Activated CD4-positive, alpha-beta T cell treated with anti-CD3 and anti-CD28 coated beads, Interleukin-2, Interleukin-4, amounts not matched to agents 100 ng/mL and 50 ng/mL, durations not matched to agents 16 hours and 8 hours (primary cell): ENCODE results near the gene KRT77.
A peak's percentile ranks its signal among the peaks of the same experiment; 100 is the strongest.

Experiments used
- DNase-seq: peaks from one replicate; pipeline ENCODE4 v3.0.0-alpha.2; 2020; ENCODE audit warnings: low spot score

Gene KRT77

DNA sequence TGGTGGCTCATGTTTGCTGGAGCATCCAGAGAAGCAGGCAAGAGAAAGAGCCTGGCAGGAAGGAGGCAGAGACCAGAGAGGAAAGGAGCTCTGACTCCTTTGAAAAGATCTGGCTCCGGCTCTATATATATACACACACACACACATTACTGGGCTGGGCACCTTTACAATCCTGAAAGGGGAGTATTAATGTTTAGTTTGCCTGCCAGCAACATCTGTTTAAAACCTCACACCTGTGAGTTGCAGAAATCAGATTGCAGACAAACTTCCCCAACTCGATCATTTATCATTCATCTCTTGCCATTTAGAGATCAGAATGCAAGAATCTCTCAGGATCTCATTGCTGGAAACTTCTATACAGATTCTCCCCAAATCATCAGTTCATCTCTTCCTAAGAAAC lies at the start of gene KRT77:
TSS of gene KRT77 (minus strand) at position 101 of the 400 bp plus-strand sequence. CDS start at position 11, 90 bp downstream.
- no peak for DNase-seq

DNA sequence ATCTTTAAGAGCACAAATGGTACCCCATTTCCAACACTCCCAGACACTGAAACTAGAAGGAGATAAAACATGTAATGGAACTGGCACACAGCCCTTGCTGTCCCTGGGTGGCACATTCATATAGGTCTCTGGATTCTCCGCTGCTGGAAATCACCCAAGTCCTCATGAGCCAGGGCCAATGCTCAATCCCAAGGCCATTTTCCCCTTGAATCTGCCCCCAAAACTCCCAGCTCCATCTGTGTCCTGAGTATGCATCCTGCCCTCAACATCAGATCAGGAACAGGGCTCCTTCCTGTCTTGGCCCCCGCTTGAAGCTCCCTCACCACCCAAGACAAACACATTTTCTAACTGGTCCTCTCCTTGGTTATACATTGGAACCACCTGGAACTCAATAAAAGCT lies 49.2 kb upstream of the KRT77 start:
- no peak for DNase-seq

DNA sequence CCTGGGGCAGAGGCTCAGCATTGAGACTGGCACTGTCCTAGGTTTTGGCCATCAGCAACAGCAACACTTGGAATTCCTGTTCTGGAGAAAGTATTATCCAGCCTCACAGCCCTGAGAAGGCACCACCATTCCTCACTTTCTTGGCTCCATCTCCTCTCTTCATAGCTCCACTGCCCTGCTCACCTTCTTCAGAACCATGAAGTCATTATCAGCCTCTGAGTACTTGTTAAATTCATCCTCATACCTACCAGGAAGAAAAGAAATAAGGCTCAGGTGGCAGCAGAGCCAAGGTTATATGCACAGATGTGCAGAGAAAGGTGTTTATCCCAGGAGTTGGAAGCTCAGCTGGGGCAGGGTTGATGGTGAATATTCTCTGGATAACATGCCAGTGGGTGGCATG lies 48.5 kb upstream of the KRT77 start:
- DNase-seq, result no peak

DNA sequence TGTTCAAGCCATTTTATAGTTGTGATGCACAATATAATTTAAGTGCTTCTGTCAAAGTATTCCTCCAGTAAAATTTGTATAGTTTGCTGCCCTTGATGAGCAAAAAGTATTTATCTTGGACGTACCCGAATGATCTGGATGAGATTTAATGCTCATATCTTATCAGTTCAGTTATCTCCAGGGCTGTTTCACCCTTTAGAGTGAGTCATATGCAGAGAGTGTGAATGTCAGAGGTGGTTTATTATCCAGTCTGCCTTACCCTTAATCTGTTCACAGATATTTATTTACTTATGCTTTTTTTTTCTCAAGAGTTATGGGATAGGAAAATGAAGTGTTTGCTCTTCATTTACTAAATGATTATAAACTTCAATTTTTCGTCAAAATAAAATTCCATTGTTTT lies 47.2 kb upstream of the KRT77 start:
- peak; percentile 6 for DNase-seq

GRCh38 chr12:52749827-52750226 lies 46.5 kb upstream of the KRT77 start:
- no peak for DNase-seq

DNA sequence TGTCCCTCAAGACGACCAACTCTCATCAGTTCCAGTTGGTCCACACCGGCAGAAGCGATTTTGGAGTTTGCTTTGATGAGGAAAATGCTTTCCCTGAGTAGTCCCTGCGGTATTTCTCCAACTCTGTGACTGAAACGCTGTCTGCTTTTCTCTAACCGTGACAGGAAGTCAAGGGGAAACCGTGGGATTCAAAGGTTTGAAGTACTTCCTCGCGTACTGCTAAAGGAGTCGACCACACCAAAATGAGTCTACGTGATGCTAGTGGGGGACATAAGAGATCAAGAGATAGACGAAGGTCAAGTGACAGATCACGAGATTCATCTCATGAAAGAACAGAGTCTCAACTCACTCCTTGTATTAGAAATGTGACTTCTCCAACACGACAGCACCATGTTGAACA lies 45.3 kb upstream of the KRT77 start:
- DNase-seq, result no peak

DNA sequence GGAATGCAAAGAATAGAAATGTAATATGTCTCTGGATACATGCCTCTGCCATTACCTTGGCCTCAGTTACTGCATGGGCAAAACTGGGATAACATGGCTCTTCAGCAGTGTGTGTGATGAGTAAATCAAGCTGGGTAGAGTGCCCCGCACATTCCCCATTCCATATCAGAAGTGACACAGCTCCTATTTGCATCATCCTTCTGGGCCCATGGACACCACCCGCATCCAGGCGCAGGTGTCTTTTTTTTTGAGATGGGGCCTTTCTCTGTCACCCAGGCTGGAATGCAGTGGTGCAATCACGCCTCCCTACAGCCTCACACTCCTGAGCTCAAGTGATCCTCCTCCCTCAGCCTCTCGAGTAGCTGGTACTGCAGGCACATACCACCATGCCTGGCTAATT lies 42.2 kb upstream of the KRT77 start:
- no peak for DNase-seq

DNA sequence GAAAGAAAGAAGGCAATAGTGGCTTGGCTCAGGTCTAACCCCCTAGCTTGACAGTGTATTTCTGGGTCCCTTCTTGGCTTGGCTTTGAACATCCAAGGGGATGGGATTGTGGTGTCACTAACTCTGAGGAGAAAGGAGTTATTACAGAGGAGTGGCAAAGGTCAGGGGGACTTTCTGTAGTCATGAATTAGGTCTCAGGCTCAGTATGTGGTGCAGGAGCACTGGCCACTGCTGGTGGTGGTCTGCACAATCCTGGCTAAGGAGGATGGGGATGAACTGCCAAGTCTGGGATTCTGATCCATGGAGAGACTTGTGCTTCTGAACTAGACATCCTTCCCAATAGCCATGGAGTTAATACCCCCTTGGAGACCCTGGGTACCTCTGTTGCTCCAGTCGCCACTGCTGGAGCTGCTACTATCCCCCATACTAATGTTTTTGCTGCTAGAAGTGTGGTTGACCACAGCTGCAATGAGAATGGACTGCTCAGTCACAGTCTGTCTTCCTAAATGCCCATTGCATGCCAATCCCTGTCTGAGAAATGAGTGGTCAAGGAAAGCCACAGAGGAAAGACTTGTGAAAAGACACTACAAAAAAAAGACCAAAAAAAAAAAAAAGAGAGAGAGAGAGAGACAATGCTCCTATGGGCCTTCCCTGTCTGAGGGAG lies 41.3 kb upstream of the KRT77 start:
- no peak for DNase-seq

DNA sequence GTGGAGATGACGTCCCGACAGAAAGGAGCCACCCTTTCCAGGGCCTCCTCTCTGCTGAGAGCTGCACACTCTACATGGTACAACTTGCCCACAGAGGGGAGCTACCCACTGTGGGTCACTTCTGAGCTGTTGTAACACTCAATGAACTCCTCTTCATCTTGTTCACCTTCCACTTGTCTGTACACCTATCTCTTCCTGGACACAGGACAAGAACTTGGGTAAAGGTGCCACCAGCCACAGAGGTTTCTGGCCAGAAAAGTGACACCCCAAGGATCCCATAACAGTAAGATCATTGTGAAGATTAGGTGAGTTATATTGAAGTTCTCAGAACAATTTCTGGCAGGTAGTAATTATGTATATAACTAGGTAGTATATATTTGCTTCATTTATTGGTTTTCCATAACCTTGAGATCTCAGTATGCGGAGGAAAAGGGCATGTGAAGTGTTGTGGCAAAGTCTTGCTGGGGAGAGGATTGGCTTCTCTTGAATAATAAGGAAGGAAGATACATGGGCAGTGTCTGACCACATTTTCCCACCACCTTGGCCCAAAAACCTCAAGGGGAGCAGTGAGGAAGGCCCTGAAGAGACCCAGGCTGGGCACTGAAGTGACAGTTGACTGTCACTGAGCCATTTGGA lies 39.6 kb upstream of the KRT77 start:
- no peak for DNase-seq

DNA sequence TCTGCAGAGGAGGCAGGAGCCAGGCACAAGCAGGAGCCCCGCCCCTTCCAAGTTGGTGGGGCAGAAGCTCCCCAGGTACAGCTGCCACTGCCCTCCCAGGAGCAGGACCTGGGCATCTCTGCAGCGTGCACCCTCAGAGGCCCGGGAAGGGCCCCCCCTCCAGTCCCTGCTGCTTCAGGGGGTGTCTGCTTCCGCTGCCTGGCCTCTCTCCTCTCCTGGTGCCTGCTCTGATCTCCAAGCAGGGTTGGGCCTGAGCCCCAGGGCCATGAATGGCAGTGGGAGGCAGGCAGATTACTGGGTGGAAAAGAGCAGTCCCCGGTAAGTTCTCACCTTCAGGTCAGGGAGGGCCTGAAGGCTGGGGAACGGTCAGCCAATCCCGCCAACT lies 38.9 kb upstream of the KRT77 start:
- no peak for DNase-seq

DNA sequence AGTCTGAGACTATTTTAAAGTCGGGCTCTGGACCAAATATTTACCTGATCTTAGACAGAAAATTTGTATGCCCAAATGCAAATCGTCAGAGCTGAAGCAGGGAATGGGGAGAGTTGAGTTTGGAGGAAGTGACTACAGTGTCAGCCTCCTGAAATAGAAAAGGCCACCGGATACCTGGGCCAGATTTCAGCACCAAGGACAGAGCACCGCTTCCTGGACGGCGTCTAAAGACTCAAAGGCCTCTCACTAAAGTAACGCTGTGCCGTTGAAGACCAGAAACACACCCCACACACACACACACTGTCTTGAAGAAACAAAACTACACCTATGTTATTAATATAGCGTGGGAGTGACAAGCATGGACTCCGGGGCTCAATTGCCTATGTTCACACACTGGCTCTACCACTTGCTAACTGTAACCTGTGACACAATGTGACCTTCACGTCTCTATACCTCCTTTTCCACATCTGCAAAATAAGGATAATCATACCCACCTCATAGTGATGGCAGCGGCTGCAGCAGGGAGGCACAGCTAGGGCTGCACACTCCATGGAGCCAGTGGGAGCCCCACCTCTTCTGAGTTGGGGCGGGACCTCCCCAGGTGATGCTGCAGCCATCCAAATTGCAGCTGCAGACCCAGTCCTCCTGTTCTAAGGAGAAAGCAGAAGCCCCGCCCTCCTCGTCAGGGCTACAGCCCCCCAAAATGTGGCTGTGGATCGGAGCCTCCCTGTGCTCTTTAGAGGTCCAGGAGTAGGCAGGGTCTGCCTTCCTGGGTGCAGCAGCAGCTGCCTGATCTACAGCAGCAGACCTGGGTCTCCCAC lies 38.3 kb upstream of the KRT77 start:
- peak; percentile 28 for DNase-seq

DNA sequence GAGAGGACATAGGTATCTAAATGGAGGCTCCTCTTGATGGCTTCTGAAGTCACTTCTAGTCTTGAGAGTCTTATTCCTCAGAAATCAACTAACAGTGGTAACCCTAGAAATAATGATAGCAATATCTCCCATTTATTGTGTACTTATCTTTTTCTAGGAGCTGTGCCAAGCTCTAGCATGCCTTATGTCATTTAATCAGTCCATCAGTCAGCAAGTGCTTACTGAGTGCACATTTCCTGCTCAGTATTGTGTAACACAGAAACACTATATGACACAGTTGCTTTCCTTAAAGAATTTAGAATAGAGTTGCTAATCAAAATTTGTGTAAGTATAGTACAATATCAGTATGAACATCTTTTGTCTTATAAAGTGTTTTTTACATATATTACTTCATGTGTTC lies 37.3 kb upstream of the KRT77 start:
- DNase-seq, result no peak

DNA sequence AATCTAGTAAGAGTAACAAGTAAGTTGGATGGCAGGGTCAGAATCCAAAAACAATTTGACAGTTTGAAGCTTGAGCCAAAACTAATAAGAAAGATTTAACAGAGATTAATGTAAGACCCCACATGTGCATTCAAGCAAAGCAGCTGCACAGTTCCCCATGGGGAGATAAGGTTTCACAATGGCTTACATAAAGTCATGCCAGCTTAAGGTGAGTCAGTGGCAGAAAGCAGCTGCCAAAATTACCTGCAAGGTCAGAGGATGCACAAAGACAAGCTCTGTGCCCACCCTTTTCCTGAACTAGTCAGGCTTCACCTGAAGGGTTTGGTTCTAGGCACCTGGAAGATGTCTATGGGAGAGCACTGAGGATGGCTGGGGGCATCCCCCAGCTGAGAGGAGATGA lies 36.6 kb upstream of the KRT77 start:
- no peak for DNase-seq

GRCh38 chr12:52735816-52736632 lies 32.7 kb upstream of the KRT77 start:
- DNase-seq, result no peak

- DNase-seq, result no peak
These were observed 31.8 kb upstream of the KRT77 start for GRCh38 chr12:52735106-52735505.

GRCh38 chr12:52730793-52731192 lies 27.5 kb upstream of the KRT77 start:
- no peak for DNase-seq

- DNase-seq, result no peak
These were observed 27.1 kb upstream of the KRT77 start for GRCh38 chr12:52730383-52730782.

DNA sequence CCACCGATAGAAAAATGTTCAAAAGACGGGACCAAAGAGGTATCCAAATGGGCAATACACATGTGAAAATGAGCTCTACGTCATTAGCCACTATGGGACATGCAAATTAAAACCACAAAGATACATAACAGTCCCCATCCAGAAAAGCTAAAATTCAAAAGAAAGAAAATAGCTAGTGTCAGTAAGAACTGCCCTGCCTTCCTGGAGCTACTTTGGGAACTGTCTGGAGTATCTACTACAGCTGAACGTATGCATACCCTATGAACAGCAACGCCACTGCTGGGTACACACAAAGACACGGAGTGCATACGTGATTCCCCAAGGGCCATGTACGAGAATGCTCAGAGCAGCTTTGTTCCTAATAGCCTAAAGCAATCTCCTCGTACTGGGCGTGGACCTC lies 25.8 kb upstream of the KRT77 start:
- DNase-seq, result no peak

- no peak for DNase-seq
These were observed 25.1 kb upstream of the KRT77 start for GRCh38 chr12:52728374-52728773.

DNA sequence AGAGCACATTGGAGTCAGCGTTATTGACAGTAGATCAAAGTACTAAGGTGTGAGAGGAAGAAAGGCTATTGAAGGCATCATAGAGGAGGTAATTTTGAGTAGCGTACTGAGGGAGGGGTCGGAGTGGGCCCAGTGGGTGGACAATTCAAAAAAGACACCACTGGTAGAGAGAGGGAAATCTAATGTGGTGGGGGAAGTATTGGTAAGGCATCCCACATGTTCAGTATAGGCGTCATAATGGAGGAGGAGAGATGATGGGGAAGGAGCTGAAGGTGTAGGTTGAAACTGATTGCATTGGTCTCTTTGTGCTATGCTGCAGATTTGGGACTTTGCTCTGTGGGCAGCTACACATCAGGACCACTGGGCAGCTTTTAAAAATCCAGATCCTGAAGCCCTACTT lies 23.7 kb upstream of the KRT77 start:
- DNase-seq, result no peak

DNA sequence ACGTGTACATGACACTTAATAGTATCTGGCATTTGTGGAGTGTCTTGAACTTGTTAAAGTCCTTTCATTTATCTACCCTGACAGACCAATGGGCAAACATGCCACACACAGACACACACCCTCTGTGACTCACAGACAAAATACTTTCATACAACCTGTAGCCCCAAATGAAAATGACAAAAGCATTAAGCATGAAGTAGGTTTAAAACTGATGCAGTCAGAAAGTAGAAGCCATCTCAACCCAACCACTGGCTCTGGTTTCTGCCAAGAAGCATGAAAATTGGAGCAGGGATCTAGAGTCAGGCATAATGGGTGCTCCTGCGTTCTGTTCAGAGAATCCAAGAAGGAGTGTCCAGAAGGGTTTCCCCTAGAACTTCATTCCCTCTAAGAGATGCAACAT lies 23.1 kb upstream of the KRT77 start:
- DNase-seq, result no peak

DNA sequence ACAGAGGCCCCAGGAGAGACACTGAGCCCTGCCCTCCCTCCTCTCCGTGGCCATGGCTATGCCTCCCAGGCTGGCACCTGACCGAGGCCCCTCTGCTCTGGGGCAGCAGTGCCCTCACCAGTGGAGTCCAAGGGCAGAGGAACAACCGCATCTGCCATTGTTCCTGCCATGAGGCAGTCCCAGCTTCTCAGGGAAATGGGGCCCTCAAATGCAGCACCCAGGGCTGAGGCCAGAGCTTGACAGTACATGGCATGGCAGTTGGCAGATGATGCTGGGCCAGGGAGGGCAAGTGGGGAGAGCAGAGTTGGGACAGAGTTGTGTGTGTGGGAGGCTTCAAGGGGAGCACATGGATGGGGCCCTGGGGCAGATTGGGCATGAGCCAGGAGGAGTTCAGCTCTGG lies 21.1 kb upstream of the KRT77 start:
- DNase-seq, result no peak
